Left lung (tissue), 10 donors: ENCODE data around the gene FARP1. TPM values are rescaled to one million over a fixed set of nuclear protein-coding genes. Genes with fewer than 3 reads are reported as not detected.
A peak's percentile ranks its signal among the peaks of the same experiment; 100 is the strongest.

ENCODE experiments used
- ATAC-seq: fragments of 200-7000 bp; cut with Tn5 transposase; one replicate; pipeline ENCODE4 v1.9.1; 2020; ENCODE audit warnings: moderate library complexity
- DNase-seq, 4 donors: peaks; one replicate each; pipeline ENCODE4 v3.0.0-alpha.2; 2013 to 2020
- H3K27ac ChIP-seq, 2 donors: fragments of 200-600 bp; sonication (generic) in 1 of 2; one replicate each; pipeline versions ENCODE4 v1.5.0 to v1.8.0; 2020 to 2021
- H3K27me3 ChIP-seq, 2 donors: fragments of 200-600 bp; sonication (generic) in 1 of 2; one replicate each; pipeline versions ENCODE4 v1.5.0 to v1.8.0; 2020 to 2021
- H3K36me3 ChIP-seq, 2 donors: fragments of 200-600 bp; sonication (generic) in 1 of 2; one replicate each; pipeline versions ENCODE4 v1.5.0 to v1.8.0; 2020 to 2021
- H3K4me1 ChIP-seq, 2 donors: fragments of 200-600 bp; one replicate each; pipeline ENCODE4 v1.8.0; 2021
- H3K4me3 ChIP-seq, 2 donors: fragments of 200-600 bp; sonication (generic) in 1 of 2; one replicate each; pipeline versions ENCODE4 v1.5.0 to v1.8.0; 2020 to 2021; ENCODE audit warnings: mild to moderate bottlenecking in 1 of 2
- H3K9me3 ChIP-seq, 2 donors: fragments of 200-600 bp; sonication (generic) in 1 of 2; one replicate each; pipeline versions ENCODE4 v1.5.0 to v1.8.0; 2020 to 2021
- intact Hi-C, 2 donors: fragments of 100-400 bp; cut with DNase I; formaldehyde crosslinking; loops; one replicate each; pipeline versions ENCODE4 v1.11.2 to v1.14.2; 2022
- polyA plus RNA-seq, 6 donors: library from polyadenylated mRNA; unstranded; fragments of 120-200 nt; gene quantifications; one replicate each; pipeline ENCODE4 v1.2.1, GENCODE V29; 2013; ENCODE audit not compliant: insufficient read length in 6 of 6
- total RNA-seq, 2 donors: library from RNA; stranded (reverse); fragmentation: NEBNext Ultra II Directional; extraction: Animal tissue kit (Norgen Biotek cat#: 25700); gene quantifications; one replicate each; pipeline ENCODE4 v1.2.1, GENCODE V29; 2021
- TF ChIP-seq, protein P1 (sequence below), 2 donors: fragments of 200-600 bp; sonication (generic) in 1 of 2; IDR thresholded peaks; one replicate each; pipeline versions ENCODE4 v1.5.0 to v1.8.0; 2021; ENCODE audit warnings: antibody characterized with exemption in 2 of 2
- donor health status: DM: no; HTN: yes; CAD: no.
- donor health status: DM: no; HTN: no; CAD: no.

Gene FARP1
- total and polyA plus RNA-seq, 8 donors, result 78.9 to 142 (median 132) TPM

DNA sequence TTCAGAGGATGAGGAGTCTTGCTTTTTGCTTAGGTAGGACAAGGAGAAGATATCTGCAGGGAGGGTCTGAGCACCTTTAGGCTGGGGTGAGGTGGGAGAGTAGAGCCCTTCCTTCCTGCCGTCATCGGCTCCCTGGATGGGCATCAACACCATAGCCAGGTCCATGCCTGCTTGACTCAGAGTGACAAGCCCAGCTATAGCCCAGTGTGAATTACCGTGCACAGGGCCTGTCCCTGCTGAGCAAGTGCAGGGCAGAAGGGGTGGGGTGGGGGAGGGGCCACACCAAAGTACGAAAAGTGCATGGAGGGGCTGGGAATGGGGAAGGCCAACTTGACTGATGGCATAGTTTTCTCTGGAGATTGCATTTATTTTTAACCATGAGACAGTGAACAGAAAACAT is 64.5 kb downstream of the FARP1 start:
- ATAC-seq, result peak; percentile 81
- TF ChIP-seq, protein P1, sequence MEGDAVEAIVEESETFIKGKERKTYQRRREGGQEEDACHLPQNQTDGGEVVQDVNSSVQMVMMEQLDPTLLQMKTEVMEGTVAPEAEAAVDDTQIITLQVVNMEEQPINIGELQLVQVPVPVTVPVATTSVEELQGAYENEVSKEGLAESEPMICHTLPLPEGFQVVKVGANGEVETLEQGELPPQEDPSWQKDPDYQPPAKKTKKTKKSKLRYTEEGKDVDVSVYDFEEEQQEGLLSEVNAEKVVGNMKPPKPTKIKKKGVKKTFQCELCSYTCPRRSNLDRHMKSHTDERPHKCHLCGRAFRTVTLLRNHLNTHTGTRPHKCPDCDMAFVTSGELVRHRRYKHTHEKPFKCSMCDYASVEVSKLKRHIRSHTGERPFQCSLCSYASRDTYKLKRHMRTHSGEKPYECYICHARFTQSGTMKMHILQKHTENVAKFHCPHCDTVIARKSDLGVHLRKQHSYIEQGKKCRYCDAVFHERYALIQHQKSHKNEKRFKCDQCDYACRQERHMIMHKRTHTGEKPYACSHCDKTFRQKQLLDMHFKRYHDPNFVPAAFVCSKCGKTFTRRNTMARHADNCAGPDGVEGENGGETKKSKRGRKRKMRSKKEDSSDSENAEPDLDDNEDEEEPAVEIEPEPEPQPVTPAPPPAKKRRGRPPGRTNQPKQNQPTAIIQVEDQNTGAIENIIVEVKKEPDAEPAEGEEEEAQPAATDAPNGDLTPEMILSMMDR (IDR thresholded peaks at IDR 0.05), result no peak
- no peak for DNase-seq

DNA sequence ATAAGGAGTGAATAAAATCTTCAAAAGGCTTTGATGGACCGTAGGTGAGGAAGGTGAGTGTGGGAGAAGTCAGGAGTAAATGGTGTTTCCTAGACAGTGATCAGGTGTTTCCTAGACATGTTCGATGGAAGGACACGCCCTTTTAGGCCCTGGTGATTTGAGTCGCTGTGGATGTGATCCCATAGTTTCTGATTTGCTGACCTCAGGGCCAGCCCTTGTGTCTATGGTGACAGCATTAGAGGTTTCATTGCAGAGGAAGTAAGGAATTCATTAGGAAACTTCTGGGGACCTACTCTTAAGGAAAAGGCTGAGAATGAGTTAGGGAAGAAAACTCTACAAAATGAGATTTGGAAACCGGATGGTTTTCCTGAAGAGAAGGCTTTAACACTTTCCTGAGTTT is 65.7 kb downstream of the FARP1 start:
- no peak for ATAC-seq

More for the DNA sequence above, 64.5 kb downstream of the FARP1 start:
- Histone ChIP-seq H3K36me3 (no peaks in the 10 kb centered on the region), H3K9me3 (peaks cover 0 to 16% of the 10 kb centered on the region in 2 donors), H3K27me3 (no peaks in the 10 kb centered on the region), H3K4me3 (no peak overlapping the region), H3K4me1 (peaks cover 0 to under 1% of the 10 kb centered on the region in 2 donors), H3K27ac (peak overlapping the region in 1 of 2 donors; percentile 23)
- intact Hi-C loops, result no loop called here

DNA sequence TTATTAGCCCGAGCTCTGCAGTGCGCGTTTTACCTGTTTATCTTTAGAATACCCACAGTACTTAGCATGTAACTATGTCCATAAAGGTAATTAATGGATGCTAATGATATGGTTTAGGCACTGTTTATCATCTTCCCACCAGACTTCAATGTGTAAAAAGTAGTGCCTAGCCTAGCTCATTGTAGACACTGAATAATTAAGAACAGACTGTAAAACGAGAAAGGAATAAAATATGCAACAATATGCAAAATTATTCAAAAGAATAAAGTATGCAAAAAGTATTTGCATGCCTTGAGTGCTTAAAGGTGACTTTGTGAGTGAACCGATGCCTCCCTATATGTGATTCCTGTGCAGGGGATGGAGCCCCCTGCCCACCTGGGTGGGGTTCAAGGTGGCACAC is 69.9 kb downstream of the FARP1 start:
- ATAC-seq (no peak), DNase-seq (no peak)
- no peak overlapping the region for H3K27ac ChIP-seq
- H3K27me3 ChIP-seq, result no peaks in the 10 kb centered on the region
- no peaks in the 10 kb centered on the region for H3K9me3 ChIP-seq
- peaks cover 33 to 38% of the 10 kb centered on the region in 2 donors for H3K4me1 ChIP-seq
- intact Hi-C loops, result no loop called here
- H3K4me3 ChIP-seq, result no peak overlapping the region
- TF ChIP-seq, protein P1 (IDR thresholded peaks at IDR 0.05), result no peak
- no peaks in the 10 kb centered on the region for H3K36me3 ChIP-seq

More for the DNA sequence above, 65.7 kb downstream of the FARP1 start:
- Histone ChIP-seq H3K27me3 (no peaks in the 10 kb centered on the region), H3K4me3 (no peak overlapping the region), H3K9me3 (peaks cover 0 to 16% of the 10 kb centered on the region in 2 donors), H3K4me1 (no peaks in the 10 kb centered on the region), H3K36me3 (no peaks in the 10 kb centered on the region), H3K27ac (no peak overlapping the region)
- intact Hi-C loops, result no loop called here
- no peak for DNase-seq
- TF ChIP-seq, protein P1 (IDR thresholded peaks at IDR 0.05), result no peak

DNA sequence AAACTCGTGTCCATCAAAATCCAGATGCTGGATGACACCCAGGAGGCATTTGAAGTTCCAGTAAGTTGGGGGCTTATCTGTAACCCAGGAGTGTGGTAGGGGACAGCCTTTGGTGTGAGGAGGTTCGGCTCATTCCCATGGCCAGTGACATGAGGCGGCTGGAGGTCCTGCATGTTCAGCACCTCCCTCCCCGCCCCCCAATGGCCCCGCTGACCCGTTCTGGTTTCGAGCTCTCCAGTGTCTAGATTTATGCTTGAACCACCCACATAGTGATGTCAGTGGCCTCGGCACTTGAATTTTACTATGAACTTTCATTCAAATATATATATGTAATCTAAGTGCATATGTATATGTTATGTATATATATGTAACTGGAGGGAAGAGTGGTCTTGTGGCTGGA is 70.5 kb downstream of the FARP1 start:
- TF ChIP-seq, protein P1 (IDR thresholded peaks at IDR 0.05), result no peak
- no peaks in the 10 kb centered on the region for H3K9me3 ChIP-seq
- H3K36me3 ChIP-seq, result no peaks in the 10 kb centered on the region
- H3K27me3 ChIP-seq, result no peaks in the 10 kb centered on the region
- no peak overlapping the region for H3K4me3 ChIP-seq
- DNase-seq (no peak), ATAC-seq (no peak)
- intact Hi-C loops, result no loop called here
- H3K27ac ChIP-seq, result no peak overlapping the region
- peaks cover 33 to 38% of the 10 kb centered on the region in 2 donors for H3K4me1 ChIP-seq

DNA sequence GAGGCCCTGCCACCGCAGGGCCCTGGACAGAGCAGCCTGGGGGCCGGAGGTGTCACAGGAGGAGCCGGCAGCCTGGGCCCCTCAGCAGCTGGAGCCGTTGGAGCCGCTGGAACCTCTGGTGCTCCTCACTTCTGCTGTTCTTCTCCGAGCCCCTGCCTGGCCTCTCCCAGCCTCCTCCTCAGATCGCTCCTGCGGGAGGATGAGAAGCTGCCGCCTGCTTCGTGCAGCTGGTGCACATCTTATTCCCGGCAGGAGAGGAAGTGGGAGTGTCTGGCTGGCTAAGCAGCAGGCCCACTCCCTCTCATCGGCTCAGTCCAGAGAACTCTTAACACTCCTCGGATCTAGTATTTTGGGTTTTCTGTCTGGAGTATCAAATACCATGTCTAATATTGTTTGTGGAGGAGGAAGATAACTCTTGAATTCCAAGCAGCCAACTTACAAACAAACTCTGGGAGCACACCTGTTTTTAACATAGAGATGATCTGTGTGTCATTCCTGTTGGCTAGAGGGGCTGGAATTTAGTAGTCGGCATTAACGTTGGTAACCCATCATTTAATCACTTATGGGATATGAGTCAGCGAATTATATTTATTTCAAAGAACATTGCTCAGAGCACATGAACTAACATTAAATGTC is 71.2 kb downstream of the FARP1 start:
- H3K9me3 ChIP-seq, result no peaks in the 10 kb centered on the region
- H3K36me3 ChIP-seq, result no peaks in the 10 kb centered on the region
- peak; percentile 36 for ATAC-seq
- H3K4me3 ChIP-seq, result no peak overlapping the region
- H3K27ac ChIP-seq, result peak overlapping the region; percentile 2 to 68
- no peaks in the 10 kb centered on the region for H3K27me3 ChIP-seq
- H3K4me1 ChIP-seq, result peaks cover 33 to 38% of the 10 kb centered on the region in 2 donors
- intact Hi-C loops, result no loop called here
- peak in 2 of 4 donors; percentile 44 to 72 for DNase-seq
- TF ChIP-seq, protein P1 (IDR thresholded peaks at IDR 0.05), result no peak
